MM.1S (cell line): Measurements from ENCODE around the gene PPP2R5E.

ENCODE experiments used
- DNase-seq: peaks from one replicate; pipeline ENCODE4 v3.0.0-alpha.2; 2015
- H2AFZ ChIP-seq: fragments of 300-600 bp; sonication (generic); 2 replicates; pipeline ENCODE4 v1.6.0; 2016; ENCODE audit warnings: antibody characterized with exemption, low read length
- H3F3A ChIP-seq: fragments of 300-600 bp; sonication (generic); 2 replicates; pipeline ENCODE4 v1.6.1; 2016; ENCODE audit warnings: mild to moderate bottlenecking, antibody characterized with exemption, low read length, moderate library complexity, mixed read lengths; ENCODE audit not compliant: insufficient read depth
- H3K27ac ChIP-seq: fragments of 300-600 bp; sonication (generic); 2 replicates; pipeline ENCODE4 v1.5.1; 2016; ENCODE audit warnings: mild to moderate bottlenecking, low read length
- H3K27me3 ChIP-seq: fragments of 300-600 bp; sonication (generic); replicated peaks from 2 replicates; pipeline ENCODE4 v1.6.0; 2016; ENCODE audit warnings: low read length; ENCODE audit not compliant: insufficient read depth
- H3K36me3 ChIP-seq: fragments of 300-600 bp; sonication (generic); replicated peaks from 2 replicates; pipeline ENCODE4 v1.6.1; 2016; ENCODE audit warnings: mild to moderate bottlenecking, low read length, mixed read lengths; ENCODE audit not compliant: insufficient read depth
- H3K4me1 ChIP-seq: fragments of 300-600 bp; sonication (generic); 2 replicates; pipeline ENCODE4 v1.6.1; 2016; ENCODE audit warnings: low read length, mixed read lengths
- H3K4me2 ChIP-seq: fragments of 300-600 bp; sonication (generic); 2 replicates; pipeline ENCODE4 v1.6.0; 2016; ENCODE audit warnings: low read depth, low read length
- H3K4me3 ChIP-seq: fragments of 300-600 bp; sonication (generic); 2 replicates; pipeline ENCODE4 v1.5.1; 2016; ENCODE audit warnings: low read length, mixed read lengths
- H3K79me2 ChIP-seq: fragments of 300-600 bp; sonication (generic); 2 replicates; pipeline ENCODE4 v1.6.1; 2016; ENCODE audit warnings: mixed run types, low read length, mixed read lengths
- H3K9ac ChIP-seq: fragments of 300-600 bp; sonication (generic); 2 replicates; pipeline ENCODE4 v1.6.1; 2016; ENCODE audit warnings: low read length, mixed read lengths
- H3K9me2 ChIP-seq: fragments of 300-600 bp; sonication (generic); replicated peaks from 2 replicates; pipeline ENCODE4 v1.6.1; 2016; ENCODE audit warnings: mild to moderate bottlenecking, low read length, mixed read lengths; ENCODE audit not compliant: insufficient read depth
- H3K9me3 ChIP-seq: fragments of 300-600 bp; sonication (generic); replicated peaks from 2 replicates; pipeline ENCODE4 v1.6.1; 2016; ENCODE audit warnings: mild to moderate bottlenecking, low read length, mixed read lengths; ENCODE audit not compliant: insufficient read depth
- H4K20me1 ChIP-seq: fragments of 300-600 bp; sonication (generic); 2 replicates; pipeline ENCODE4 v1.6.1; 2016; ENCODE audit warnings: mild to moderate bottlenecking, low read length, moderate library complexity, mixed read lengths; ENCODE audit not compliant: insufficient read depth
- CTCF ChIP-seq: fragments of 300-600 bp; sonication (generic); IDR thresholded peaks from 2 replicates; pipeline ENCODE4 v1.5.1; 2016; ENCODE audit warnings: antibody characterized with exemption, low read length, mixed read lengths
- EZH2 ChIP-seq: fragments of 300-600 bp; sonication (generic); optimal IDR thresholded peaks from 2 replicates; pipeline ENCODE3; 2017; ENCODE audit warnings: low read depth, mild to moderate bottlenecking, antibody characterized with exemption, low read length, mixed read lengths
- EZH2phosphoT487 ChIP-seq: fragments of 300-600 bp; sonication (generic); IDR thresholded peaks from 2 replicates; pipeline ENCODE4 v1.6.1; 2018; ENCODE audit warnings: antibody characterized with exemption, low read length

Gene PPP2R5E

GRCh38 chr14:63510538-63510937 is 32.6 kb downstream of the PPP2R5E start:
- H3F3A ChIP-seq = no peaks in the 10 kb centered on the region
- no peak for DNase-seq
- H3K4me3 ChIP-seq = no peak overlapping the region
- no peak overlapping the region for H3K9ac ChIP-seq
- H3K36me3 ChIP-seq = no peaks in the 10 kb centered on the region
- no peak overlapping the region for H3K4me2 ChIP-seq
- H3K4me1 ChIP-seq = no peaks in the 10 kb centered on the region
- TF ChIP-seq EZH2 = no peak
- TF ChIP-seq EZH2phosphoT487 = no peak
- no peak for TF ChIP-seq CTCF
- no peak overlapping the region for H2AFZ ChIP-seq
- no peaks in the 10 kb centered on the region for H3K9me2 ChIP-seq
- H3K9me3 ChIP-seq = no peaks in the 10 kb centered on the region
- no peaks in the 10 kb centered on the region for H4K20me1 ChIP-seq
- no peaks in the 10 kb centered on the region for H3K27me3 ChIP-seq
- H3K27ac ChIP-seq = no peak overlapping the region
- H3K79me2 ChIP-seq = peaks cover 82% of the 10 kb centered on the region

GRCh38 chr14:63508033-63508432 is 35.1 kb downstream of the PPP2R5E start:
- no peak overlapping the region for H3K4me3 ChIP-seq
- no peak overlapping the region for H3K4me2 ChIP-seq
- TF ChIP-seq EZH2phosphoT487 (no peak), CTCF (no peak), EZH2 (no peak)
- H3K27me3 ChIP-seq = no peaks in the 10 kb centered on the region
- no peak overlapping the region for H3K9ac ChIP-seq
- H3K4me1 ChIP-seq = no peaks in the 10 kb centered on the region
- no peaks in the 10 kb centered on the region for H3F3A ChIP-seq
- H3K79me2 ChIP-seq = peaks cover 80% of the 10 kb centered on the region
- no peaks in the 10 kb centered on the region for H4K20me1 ChIP-seq
- H3K9me3 ChIP-seq = no peaks in the 10 kb centered on the region
- DNase-seq = no peak
- no peaks in the 10 kb centered on the region for H3K36me3 ChIP-seq
- H3K9me2 ChIP-seq = no peaks in the 10 kb centered on the region
- no peak overlapping the region for H2AFZ ChIP-seq
- H3K27ac ChIP-seq = no peak overlapping the region

- Histone ChIP-seq H3F3A (no peaks in the 10 kb centered on the region), H4K20me1 (no peaks in the 10 kb centered on the region), H3K4me3 (no peak overlapping the region), H3K36me3 (no peaks in the 10 kb centered on the region), H3K27me3 (no peaks in the 10 kb centered on the region), H3K9me3 (no peaks in the 10 kb centered on the region), H3K27ac (no peak overlapping the region), H3K79me2 (peaks cover 73% of the 10 kb centered on the region), H2AFZ (no peak overlapping the region), H3K4me2 (no peak overlapping the region), H3K9me2 (no peaks in the 10 kb centered on the region), H3K4me1 (no peaks in the 10 kb centered on the region), H3K9ac (no peak overlapping the region)
- TF ChIP-seq CTCF = no peak
- TF ChIP-seq EZH2 = no peak
- TF ChIP-seq EZH2phosphoT487 = no peak
- no peak for DNase-seq
Measured at GRCh38 chr14:63504648-63505047, 38.5 kb downstream of the PPP2R5E start.

GRCh38 chr14:63501429-63501828 is 41.7 kb downstream of the PPP2R5E start:
- no peak for TF ChIP-seq CTCF
- TF ChIP-seq EZH2 = no peak
- no peak for TF ChIP-seq EZH2phosphoT487
- Histone ChIP-seq H3K36me3 (no peaks in the 10 kb centered on the region), H3K4me2 (no peak overlapping the region), H3K9me2 (no peaks in the 10 kb centered on the region), H3K9me3 (no peaks in the 10 kb centered on the region), H3K4me3 (no peak overlapping the region), H3K9ac (no peak overlapping the region), H3K4me1 (no peaks in the 10 kb centered on the region), H3F3A (no peaks in the 10 kb centered on the region), H2AFZ (no peak overlapping the region), H3K27ac (no peak overlapping the region), H4K20me1 (no peaks in the 10 kb centered on the region), H3K79me2 (peaks cover 55% of the 10 kb centered on the region), H3K27me3 (no peaks in the 10 kb centered on the region)
- no peak for DNase-seq
